Mesodermal cell (in vitro differentiated cells): Measurements from ENCODE around the gene UBXN1.
"Not testable (repeated sequence)": the region's sequence is repeated elsewhere in the genome, so short reads cannot be mapped to it uniquely, and the experiment has no call there.

Source experiments
- H3K27ac ChIP-seq: 2 replicates; pipeline ENCODE4 v1.7.0; 2013; ENCODE audit warnings: mild to moderate bottlenecking, low read depth, low read length, moderate library complexity; ENCODE audit not compliant: severe bottlenecking
- H3K36me3 ChIP-seq: 2 replicates; pipeline ENCODE4 v1.7.1; 2013; ENCODE audit warnings: mild to moderate bottlenecking, low read length, moderate library complexity; ENCODE audit not compliant: control insufficient read depth, insufficient read depth
- H3K4me1 ChIP-seq: one replicate; pipeline ENCODE4 v1.7.1; 2013; ENCODE audit warnings: mild to moderate bottlenecking, low read length; ENCODE audit not compliant: insufficient read depth, control insufficient read depth, poor library complexity, severe bottlenecking
- H3K4me3 ChIP-seq: 2 replicates; pipeline ENCODE4 v1.7.0; 2013; ENCODE audit warnings: low read length, control low read depth, mild to moderate bottlenecking; ENCODE audit not compliant: insufficient read depth, poor library complexity, severe bottlenecking; ENCODE audit errors: extremely low read depth
- H3K9me3 ChIP-seq: 2 replicates; pipeline ENCODE4 v1.7.1; 2013; ENCODE audit warnings: mild to moderate bottlenecking, low read length, moderate library complexity; ENCODE audit not compliant: control insufficient read depth
- WGBS, 2 experiments: methylation state at CpG; one replicate each; pipeline ENCODE4 v1.1.5; 2013; ENCODE audit warnings: missing lambda C conversion rate in 2 of 2; ENCODE audit not compliant: insufficient coverage in 2 of 2; 5-methylcytosine and 5-hydroxymethylcytosine counted together

Gene UBXN1

GRCh38 chr11:62652161-62653006 lies 26.5 kb downstream of the UBXN1 start:
- Histone ChIP-seq H3K4me1 (peaks cover under 1% of the 10 kb centered on the region), H3K36me3 (peaks cover 26% of the 10 kb centered on the region), H3K4me3 (peak overlapping the region; percentile 89), H3K9me3 (no peaks in the 10 kb centered on the region), H3K27ac (peak overlapping the region; percentile 65)
- WGBS, 2 experiments: 37 to 38% methylated on average over 15 of the region's 16 CpGs

GRCh38 chr11:62650283-62650682 lies 28.6 kb downstream of the UBXN1 start:
- not testable (repeated sequence) for H3K4me1 ChIP-seq, H3K27ac ChIP-seq, H3K9me3 ChIP-seq, H3K4me3 ChIP-seq
- 96% methylated on average over 8 to 12 of the region's 12 CpGs for WGBS, 2 experiments
- H3K36me3 ChIP-seq: peaks cover 26% of the 10 kb centered on the region

- Histone ChIP-seq H3K36me3 (peaks cover 33% of the 10 kb centered on the region), H3K4me1 (peaks cover 8% of the 10 kb centered on the region), H3K4me3 (no peak overlapping the region), H3K27ac (no peak overlapping the region), H3K9me3 (no peaks in the 10 kb centered on the region)
- 96 to 97% methylated on average over 10 to 11 of the region's 11 CpGs for WGBS, 2 experiments
Measured at GRCh38 chr11:62649486-62649885, 29.4 kb downstream of the UBXN1 start.

DNA sequence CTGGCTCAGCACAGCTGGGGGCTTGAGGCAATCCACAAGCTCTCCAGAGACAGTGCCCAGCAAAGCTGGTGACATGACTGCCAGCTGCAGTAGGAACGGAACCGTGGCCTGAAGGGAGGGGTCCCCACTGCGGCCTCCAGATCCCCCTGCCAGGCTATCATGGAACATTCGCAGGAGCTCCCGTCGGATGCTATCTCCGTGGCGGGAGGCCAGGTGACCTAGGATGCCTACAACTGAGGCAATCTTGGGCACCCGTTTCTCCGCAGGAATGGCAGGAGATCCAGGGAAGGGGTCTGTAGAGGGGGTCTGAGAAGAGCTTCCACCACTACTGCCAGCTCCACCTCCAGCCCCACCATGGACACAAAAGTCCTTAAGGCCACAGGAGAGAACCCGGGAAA lies 29.9 kb downstream of the UBXN1 start:
- H3K9me3 ChIP-seq: no peaks in the 10 kb centered on the region
- H3K4me1 ChIP-seq: peaks cover 8% of the 10 kb centered on the region
- H3K4me3 ChIP-seq: no peak overlapping the region
- H3K36me3 ChIP-seq: peaks cover 38% of the 10 kb centered on the region
- 95 to 99% methylated on average over 9 to 11 of the region's 11 CpGs for WGBS, 2 experiments
- no peak overlapping the region for H3K27ac ChIP-seq

DNA sequence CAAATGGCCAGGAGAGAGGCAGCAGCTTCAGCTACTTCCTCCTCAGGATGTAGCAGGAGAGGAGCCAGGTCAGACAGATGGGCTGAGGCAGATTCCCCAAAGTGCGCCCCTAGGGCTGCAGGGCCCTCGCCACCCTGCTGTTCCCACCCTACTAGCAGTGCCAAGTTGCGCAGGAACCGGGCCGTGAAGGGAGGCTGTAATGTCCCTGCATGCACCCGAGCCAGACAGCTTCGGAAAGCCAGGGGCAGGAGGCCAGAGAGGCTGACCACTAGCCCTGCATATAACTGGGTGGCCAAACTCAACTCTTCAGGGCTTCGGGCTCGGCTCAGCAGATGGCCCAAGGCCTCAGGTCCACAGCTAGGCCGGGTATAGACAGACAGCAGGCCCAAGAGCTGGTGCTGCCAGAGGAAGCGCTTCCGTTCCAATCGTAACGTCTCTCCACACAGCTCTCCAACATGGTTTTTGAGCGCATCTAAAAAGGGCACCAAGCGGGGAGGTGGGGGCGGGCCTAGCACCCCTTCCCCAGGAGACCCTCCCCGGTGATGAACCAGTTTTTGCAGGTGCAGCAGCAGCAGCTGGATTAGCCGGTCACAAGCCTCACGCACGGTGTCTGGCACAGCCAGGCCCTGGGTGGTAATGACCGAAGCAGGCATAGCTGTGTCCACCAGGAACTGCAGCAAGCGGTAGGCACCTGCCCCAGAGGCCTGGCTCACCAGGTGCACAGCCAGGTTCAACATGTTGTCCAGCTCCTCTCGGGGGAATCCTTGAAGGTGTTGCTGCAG lies 30.5 kb downstream of the UBXN1 start:
- H3K4me3 ChIP-seq: no peak overlapping the region
- H3K9me3 ChIP-seq: no peaks in the 10 kb centered on the region
- no peak overlapping the region for H3K27ac ChIP-seq
- peaks cover 43% of the 10 kb centered on the region for H3K36me3 ChIP-seq
- H3K4me1 ChIP-seq: peaks cover 8% of the 10 kb centered on the region
- 96 to 98% methylated on average over 24 of the region's 24 CpGs for WGBS, 2 experiments

DNA sequence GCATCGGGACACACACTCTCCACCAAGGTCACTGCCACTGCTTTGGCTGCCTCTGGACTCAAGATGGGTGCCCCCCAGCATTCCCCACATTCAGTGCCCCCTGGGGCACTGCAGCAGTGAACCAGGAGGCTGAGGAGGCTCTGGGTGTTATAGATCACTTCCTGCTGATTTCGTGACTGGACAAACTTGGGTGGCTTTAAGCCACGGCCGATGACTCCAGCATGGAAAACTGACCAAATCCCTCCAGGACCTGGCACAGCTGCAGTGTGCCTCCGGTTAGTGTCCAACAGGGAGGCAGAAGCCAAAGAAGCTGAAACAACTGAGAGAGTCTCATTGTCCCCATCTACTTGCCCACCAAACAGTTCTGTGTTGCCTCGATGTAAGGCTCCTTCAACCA lies 31.3 kb downstream of the UBXN1 start:
- 95 to 100% methylated on average over 5 to 6 of the region's 6 CpGs for WGBS, 2 experiments
- Histone ChIP-seq H3K4me3 (no peak overlapping the region), H3K4me1 (peaks cover 8% of the 10 kb centered on the region), H3K27ac (no peak overlapping the region), H3K36me3 (peaks cover 50% of the 10 kb centered on the region), H3K9me3 (no peaks in the 10 kb centered on the region)

GRCh38 chr11:62646825-62647608 lies 31.9 kb downstream of the UBXN1 start:
- 79 to 84% methylated on average over 17 to 29 of the region's 32 CpGs for WGBS, 2 experiments
- peak overlapping the region; percentile 96 for H3K4me3 ChIP-seq
- H3K36me3 ChIP-seq: peaks cover 54% of the 10 kb centered on the region

GRCh38 chr11:62645946-62646824 lies 32.7 kb downstream of the UBXN1 start, which contains the start of gene GANAB:
Gene GANAB, minus strand, starts transcription at chr11:62646613. Its CDS starts 14 bp downstream, at chr11:62646599.
- Histone ChIP-seq H3K36me3 (peaks cover 58% of the 10 kb centered on the region), H3K4me3 (peak within 1 kb of the TSS; percentile 96), H3K4me1 (peaks cover 8% of the 10 kb centered on the region), H3K9me3 (no peaks in the 10 kb centered on the region), H3K27ac (peak within 1 kb of the TSS; percentile 98)
- WGBS, 2 experiments: 0% methylated on average over 64 to 66 of the region's 73 CpGs

More at GRCh38 chr11:62646825-62647608, 31.9 kb downstream of the UBXN1 start:
- Histone ChIP-seq H3K27ac (peak overlapping the region; percentile 13), H3K9me3 (no peaks in the 10 kb centered on the region), H3K4me1 (peaks cover 8% of the 10 kb centered on the region)

DNA sequence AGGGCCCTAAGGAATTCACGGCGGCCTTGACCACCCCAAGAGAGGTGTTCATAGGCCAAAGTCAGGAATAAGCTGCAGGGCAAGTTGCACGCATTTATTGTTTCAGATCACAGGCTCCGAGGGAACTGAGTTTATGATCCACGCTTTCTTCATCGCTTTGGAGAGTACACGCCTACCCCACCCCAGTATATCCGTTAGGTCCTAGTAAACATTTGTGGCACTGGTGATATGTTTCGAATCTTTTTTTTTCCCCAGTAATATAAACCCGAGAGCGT lies 33.3 kb downstream of the UBXN1 start:
- Histone ChIP-seq H3K4me3 (peak overlapping the region; percentile 96), H3K36me3 (peaks cover 63% of the 10 kb centered on the region), H3K9me3 (no peaks in the 10 kb centered on the region), H3K27ac (peak overlapping the region; percentile 98), H3K4me1 (peaks cover 8% of the 10 kb centered on the region)
- 33 to 40% methylated on average over 10 to 11 of the region's 11 CpGs for WGBS, 2 experiments

- H3K4me3 ChIP-seq: no peak overlapping the region
- H3K4me1 ChIP-seq: peaks cover 8% of the 10 kb centered on the region
- peaks cover 61% of the 10 kb centered on the region for H3K36me3 ChIP-seq
- WGBS, 2 experiments: 95 to 100% methylated on average over 3 to 6 of the region's 8 CpGs
- no peaks in the 10 kb centered on the region for H3K9me3 ChIP-seq
- H3K27ac ChIP-seq: no peak overlapping the region
Measured at GRCh38 chr11:62644220-62644619, 34.7 kb downstream of the UBXN1 start.
